ENCODE results near the gene CXXC5. TPM values are rescaled to one million over a fixed set of nuclear protein-coding genes. Genes with fewer than 3 reads are reported as not detected.

CXXC5 gene
- total and polyA plus RNA-seq, 9 of the 15 experiments (the other 6 are each of a cell fraction or from before 2014, with no cell fraction given): 1.9 to 123 (median 45.8) TPM

DNA sequence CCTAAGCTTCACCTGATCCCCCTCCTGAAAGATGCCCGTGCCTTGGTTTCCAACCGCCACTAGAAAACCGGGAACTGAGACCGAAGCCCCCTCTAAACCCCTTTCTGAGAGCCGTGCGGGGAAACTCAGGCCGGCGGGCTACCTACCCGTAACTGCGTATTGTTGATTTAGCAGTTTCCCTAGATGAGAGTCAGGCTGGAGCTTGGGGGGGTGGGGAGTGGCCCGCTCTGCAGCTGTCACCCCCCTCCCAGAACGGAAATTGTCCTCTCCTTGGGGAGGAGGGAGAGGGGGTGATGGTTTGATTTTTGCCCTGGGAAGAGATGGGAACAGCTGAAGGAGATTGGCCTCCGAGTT, 2.5 kb downstream of the CXXC5 start (continued):
- TF ChIP-seq POLR3G (IDR thresholded peaks at IDR 0.05; ENCODE audit: extremely low read depth, insufficient read length, insufficient replicate concordance) (no peak), POLR2G (IDR thresholded peaks at IDR 0.05; ENCODE audit: low read depth, low read length) (peak; percentile 13), HMGN3 (IDR thresholded peaks at IDR 0.05; ENCODE audit: borderline replicate concordance, extremely low read depth, insufficient read length, low read depth, low read length) (peak; percentile 1)

GRCh38 chr5:139651043-139651834, 3.1 kb downstream of the CXXC5 start:
- POLR2A ChIA-PET: interaction anchor here (0.6 to 3.7 kb wide), 20 partner anchors 7 to 941 kb away, joined by 3 to 21 read pairs (median 4); no protein-coding TSS in a partner anchor
- peak overlapping the region; percentile 85 to 94 for H3K9ac ChIP-seq (ENCODE audit: insufficient read depth in 1 of 2, low read depth in 2 of 2, low read length in 2 of 2)
- DNase-seq (ENCODE audit: extremely low read depth in 1 of 4, low spot score in 3 of 4) (peak; percentile 54 to 93 (median 73)), ATAC-seq (peak; percentile 64), FAIRE-seq (peak; percentile 88)
- H3K4me2 ChIP-seq (ENCODE audit: insufficient read depth, low read length): peak overlapping the region; percentile 79
- H3K9me1 ChIP-seq (ENCODE audit: control insufficient read depth, insufficient read depth, low read length): peaks cover 16% of the 10 kb centered on the region
- 6% methylated on average over 11 of the region's 14 CpGs for WGBS (ENCODE audit: insufficient coverage, low coverage, missing lambda C conversion rate)
- H3K27ac ChIP-seq (ENCODE audit: extremely low read depth, low read depth, low read length): peak overlapping the region; percentile 83
- intact Hi-C loops (cut with micrococcal nuclease) (no loop called here), in situ Hi-C loops (cut with MboI) (no loop called here)
- peaks cover 24% of the 10 kb centered on the region; the same call in 2 of the 3 replicates for H3K36me3 ChIP-seq (ENCODE audit: control insufficient read depth, insufficient read depth, low read length)
- peak overlapping the region; percentile 90 for H3K4me3 ChIP-seq
- BruUV-seq (replicated peaks): no TSS peak
- CTCF ChIA-PET (ENCODE audit: low intra/inter-chr PET ratio): interaction anchor here (0.6 kb wide), 2 partner anchors 16 to 32 kb away, joined by 3 read pairs; no protein-coding TSS in a partner anchor
- H3K27me3 ChIP-seq (ENCODE audit: control insufficient read depth in 2 of 2, insufficient read depth in 2 of 2, low read length in 2 of 2): no peaks in the 10 kb centered on the region
- H2AFZ ChIP-seq (ENCODE audit: low read depth, low read length): no peak overlapping the region
- no peaks in the 10 kb centered on the region for H3K9me3 ChIP-seq (replicated peaks; ENCODE audit: control insufficient read depth, insufficient read depth, low read depth, low read length)
- H3K79me2 ChIP-seq (ENCODE audit: control insufficient read depth, insufficient read depth, low read length): peaks cover 87% of the 10 kb centered on the region
- peaks cover 48% of the 10 kb centered on the region for H4K20me1 ChIP-seq (replicated peaks; ENCODE audit: control insufficient read depth, insufficient read depth, low read length)
- peaks cover 60 to 83% of the 10 kb centered on the region in 2 experiments for H3K4me1 ChIP-seq (replicated peaks in 1 of 2; ENCODE audit: control insufficient read depth in 2 of 2, insufficient read depth in 2 of 2, low read length in 2 of 2)
- TF ChIP-seq BCLAF1 (IDR thresholded peaks at IDR 0.05; ENCODE audit: borderline replicate concordance in 1 of 2, control insufficient read depth in 1 of 2, low read depth in 2 of 2, low read length in 1 of 2): no peak
- TF ChIP-seq TGIF2 (CRISPR knock-in tag; IDR thresholded peaks at IDR 0.05): no peak
- TF ChIP-seq DPF2 (IDR thresholded peaks at IDR 0.05): peak; percentile 52; the same call in 1 of the 2 replicates
- TF ChIP-seq ZFP91 (CRISPR knock-in tag; IDR thresholded peaks at IDR 0.05): no peak
- TF ChIP-seq CHD2 (IDR thresholded peaks at IDR 0.05; ENCODE audit: low read depth, low read length): no peak
- TF ChIP-seq DNMT1 (IDR thresholded peaks at IDR 0.05): no peak
- TF ChIP-seq RHOXF2B (CRISPR knock-in tag; conservative IDR thresholded peaks at IDR 0.05): no peak
- no peak for TF ChIP-seq KDM2B (CRISPR knock-in tag; IDR thresholded peaks at IDR 0.05)
- no peak for TF ChIP-seq TAF9B (IDR thresholded peaks at IDR 0.05; ENCODE audit: partially characterized antibody)
- peak; percentile 40 for TF ChIP-seq HDAC3 (IDR thresholded peaks at IDR 0.05; ENCODE audit: borderline replicate concordance, partially characterized antibody)
- peak; percentile 41; the same call in 1 of the 2 replicates for TF ChIP-seq GATAD2B (IDR thresholded peaks at IDR 0.05; ENCODE audit: borderline replicate concordance)

Data from K562 (cell line).